Glutamatergic neuron (in vitro differentiated cells): ENCODE data around the gene BCAR3. TPM values are rescaled to one million over a fixed set of nuclear protein-coding genes. Genes with fewer than 3 reads are reported as not detected.

Source experiments
- DNase-seq: peaks from one replicate; pipeline ENCODE4 v3.0.0; 2022
- H3K27ac Mint-ChIP-seq: one replicate; pipeline ENCODE4 v1.8.0; 2020; ENCODE audit warnings: mild to moderate bottlenecking, mixed read lengths, inconsistent platforms; ENCODE audit not compliant: unreplicated experiment
- H3K27me3 Mint-ChIP-seq: one replicate; pipeline ENCODE4 v1.8.0; 2020; ENCODE audit warnings: mild to moderate bottlenecking, moderate library complexity, mixed read lengths, inconsistent platforms; ENCODE audit not compliant: unreplicated experiment
- H3K36me3 Mint-ChIP-seq: one replicate; pipeline ENCODE4 v1.8.0; 2020; ENCODE audit warnings: mild to moderate bottlenecking, mixed read lengths, inconsistent platforms; ENCODE audit not compliant: unreplicated experiment
- H3K4me1 Mint-ChIP-seq: one replicate; pipeline ENCODE4 v1.8.0; 2020; ENCODE audit warnings: mild to moderate bottlenecking, low read depth, mixed read lengths, inconsistent platforms; ENCODE audit not compliant: unreplicated experiment
- H3K4me3 Mint-ChIP-seq: one replicate; pipeline ENCODE4 v1.8.0; 2020; ENCODE audit warnings: mild to moderate bottlenecking, mixed read lengths, inconsistent platforms; ENCODE audit not compliant: unreplicated experiment
- H3K9me3 Mint-ChIP-seq: one replicate; pipeline ENCODE4 v1.8.0; 2020; ENCODE audit warnings: mild to moderate bottlenecking, moderate library complexity, mixed read lengths, inconsistent platforms; ENCODE audit not compliant: unreplicated experiment
- total RNA-seq: library from RNA; stranded (reverse); fragmentation: NEBNext Ultra II Directional; extraction: Animal tissue kit (Norgen Biotek cat#: 25700); gene quantifications from one replicate; pipeline ENCODE4 v1.2.1, GENCODE V29; 2021; ENCODE audit not compliant: unreplicated experiment
- TF ChIP-seq, protein P1 (sequence below): fragments of 200-600 bp; sonication (generic); IDR thresholded peaks from one replicate; pipeline ENCODE4 v1.5.0; 2021; ENCODE audit not compliant: partially characterized antibody, unreplicated experiment

Gene BCAR3
- total RNA-seq, 1 donor from 2014 or later = 12.8 TPM

DNA sequence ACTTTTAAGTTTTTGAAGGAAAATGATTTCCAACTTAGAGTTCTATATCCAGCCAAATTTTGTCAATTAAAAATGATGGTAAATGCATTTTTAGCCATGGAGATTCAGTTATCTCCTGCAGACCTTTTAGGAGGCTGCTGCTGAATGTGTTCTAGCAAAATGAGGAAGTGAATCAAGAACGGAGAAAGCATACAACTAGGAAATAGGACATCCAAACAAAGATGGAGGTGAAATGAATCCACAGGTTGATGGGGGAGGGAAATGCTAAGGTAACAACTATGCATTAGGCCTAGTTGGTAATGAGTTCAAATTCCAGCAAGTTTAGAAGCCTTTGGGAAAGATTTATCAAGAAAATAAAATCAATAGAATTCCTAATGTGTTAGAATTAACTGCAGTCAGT lies 153.2 kb downstream of the BCAR3 start:
- H3K9me3 Mint-ChIP-seq = peaks cover 10% of the 10 kb centered on the region
- peaks cover 3% of the 10 kb centered on the region for H3K27me3 Mint-ChIP-seq
- H3K27ac Mint-ChIP-seq = no peak overlapping the region
- no peaks in the 10 kb centered on the region for H3K36me3 Mint-ChIP-seq
- TF ChIP-seq, protein P1, sequence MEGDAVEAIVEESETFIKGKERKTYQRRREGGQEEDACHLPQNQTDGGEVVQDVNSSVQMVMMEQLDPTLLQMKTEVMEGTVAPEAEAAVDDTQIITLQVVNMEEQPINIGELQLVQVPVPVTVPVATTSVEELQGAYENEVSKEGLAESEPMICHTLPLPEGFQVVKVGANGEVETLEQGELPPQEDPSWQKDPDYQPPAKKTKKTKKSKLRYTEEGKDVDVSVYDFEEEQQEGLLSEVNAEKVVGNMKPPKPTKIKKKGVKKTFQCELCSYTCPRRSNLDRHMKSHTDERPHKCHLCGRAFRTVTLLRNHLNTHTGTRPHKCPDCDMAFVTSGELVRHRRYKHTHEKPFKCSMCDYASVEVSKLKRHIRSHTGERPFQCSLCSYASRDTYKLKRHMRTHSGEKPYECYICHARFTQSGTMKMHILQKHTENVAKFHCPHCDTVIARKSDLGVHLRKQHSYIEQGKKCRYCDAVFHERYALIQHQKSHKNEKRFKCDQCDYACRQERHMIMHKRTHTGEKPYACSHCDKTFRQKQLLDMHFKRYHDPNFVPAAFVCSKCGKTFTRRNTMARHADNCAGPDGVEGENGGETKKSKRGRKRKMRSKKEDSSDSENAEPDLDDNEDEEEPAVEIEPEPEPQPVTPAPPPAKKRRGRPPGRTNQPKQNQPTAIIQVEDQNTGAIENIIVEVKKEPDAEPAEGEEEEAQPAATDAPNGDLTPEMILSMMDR = no peak
- no peak for DNase-seq
- no peak overlapping the region for H3K4me3 Mint-ChIP-seq
- H3K4me1 Mint-ChIP-seq = peaks cover 6% of the 10 kb centered on the region

DNA sequence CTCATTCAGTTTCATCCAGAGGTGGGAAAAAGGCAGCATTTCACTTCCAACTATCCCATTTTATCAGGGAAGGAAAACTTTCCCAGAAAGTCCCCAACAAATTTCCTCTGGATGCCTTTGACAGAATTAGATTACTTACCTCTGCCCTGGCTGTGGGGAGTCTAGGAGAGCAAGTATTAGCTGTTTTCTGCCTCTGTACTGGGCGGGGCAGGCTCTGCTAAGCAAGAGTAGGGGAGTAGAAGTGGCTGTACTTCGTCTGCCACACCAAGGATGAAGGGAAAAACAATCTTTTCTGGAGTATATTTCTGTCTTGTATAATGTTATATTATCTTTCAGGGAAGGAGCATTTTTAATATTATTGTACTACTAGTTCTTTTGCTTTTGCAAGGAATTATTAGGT lies 155.2 kb downstream of the BCAR3 start:
- peaks cover 7% of the 10 kb centered on the region for H3K4me1 Mint-ChIP-seq
- TF ChIP-seq, protein P1 = no peak
- H3K9me3 Mint-ChIP-seq = peaks cover 6% of the 10 kb centered on the region
- peaks cover 3% of the 10 kb centered on the region for H3K27me3 Mint-ChIP-seq
- H3K27ac Mint-ChIP-seq = no peak overlapping the region
- DNase-seq = no peak
- H3K4me3 Mint-ChIP-seq = no peak overlapping the region
- no peaks in the 10 kb centered on the region for H3K36me3 Mint-ChIP-seq

DNA sequence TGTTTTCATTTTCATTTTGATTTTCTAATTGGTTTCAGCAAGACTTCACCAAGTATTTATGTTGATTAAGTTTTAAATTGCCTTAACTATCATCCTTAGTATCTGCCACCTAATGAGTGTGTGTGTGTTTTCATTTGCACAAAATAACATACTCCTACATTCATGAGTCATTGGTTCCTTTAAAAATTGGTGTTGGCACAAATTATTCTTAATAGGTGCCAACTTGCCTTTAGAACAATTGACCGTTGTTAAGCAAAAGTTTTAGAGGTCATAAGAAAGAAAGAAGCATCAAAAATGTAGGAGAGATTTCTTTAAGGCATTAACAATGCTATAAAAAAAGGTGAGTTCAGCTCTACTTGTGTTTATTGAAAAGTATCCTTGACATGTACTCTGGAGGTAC lies 156.2 kb downstream of the BCAR3 start:
- DNase-seq = no peak
- H3K27me3 Mint-ChIP-seq = peaks cover 3% of the 10 kb centered on the region
- peaks cover 7% of the 10 kb centered on the region for H3K4me1 Mint-ChIP-seq
- H3K27ac Mint-ChIP-seq = no peak overlapping the region
- TF ChIP-seq, protein P1 = no peak
- H3K4me3 Mint-ChIP-seq = no peak overlapping the region
- peaks cover 6% of the 10 kb centered on the region for H3K9me3 Mint-ChIP-seq
- H3K36me3 Mint-ChIP-seq = no peaks in the 10 kb centered on the region

DNA sequence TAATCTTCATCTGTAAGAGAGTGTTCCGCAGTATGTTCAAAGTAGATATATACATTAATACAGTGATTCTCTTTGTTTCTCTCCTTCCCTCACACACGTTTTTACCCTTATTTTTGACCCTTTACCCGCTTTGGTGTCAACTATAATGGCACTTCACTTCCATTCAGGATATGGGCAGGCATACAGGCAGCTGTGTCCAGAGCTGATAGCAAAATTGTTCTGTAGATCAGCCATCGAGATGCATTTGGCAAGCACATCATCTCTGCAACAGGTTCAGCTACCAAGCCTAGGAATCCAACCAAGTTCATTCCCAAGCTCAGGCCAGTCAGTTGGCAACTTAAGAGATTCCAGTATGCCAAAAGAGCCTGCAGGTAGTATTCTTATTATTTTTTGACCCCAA lies 158.9 kb downstream of the BCAR3 start:
- Mint-ChIP-seq H3K27me3 (no peaks in the 10 kb centered on the region), H3K9me3 (peaks cover 8% of the 10 kb centered on the region), H3K27ac (no peak overlapping the region), H3K4me3 (no peak overlapping the region), H3K4me1 (peaks cover 21% of the 10 kb centered on the region), H3K36me3 (no peaks in the 10 kb centered on the region)
- no peak for DNase-seq
- TF ChIP-seq, protein P1 = no peak

DNA sequence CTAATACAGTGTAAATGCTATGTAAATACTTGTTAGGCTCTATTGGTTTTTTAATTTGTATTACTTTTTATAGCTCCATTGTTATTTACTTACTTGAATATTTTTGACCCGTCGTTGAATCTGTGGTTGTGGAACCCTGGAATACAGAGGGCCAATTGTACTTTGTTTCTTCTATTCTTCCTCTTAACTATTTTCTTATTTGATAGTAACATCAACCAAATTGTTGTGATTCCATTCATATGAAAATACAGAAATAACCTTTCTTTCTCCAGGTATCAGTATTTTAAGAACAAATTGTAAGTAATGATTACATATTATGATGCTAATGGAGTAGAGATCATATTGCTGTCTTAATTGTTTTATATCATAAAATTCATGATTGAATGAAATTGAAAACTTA lies 160.0 kb downstream of the BCAR3 start:
- Mint-ChIP-seq H3K9me3 (peaks cover 11% of the 10 kb centered on the region), H3K4me1 (peaks cover 25% of the 10 kb centered on the region), H3K27ac (no peak overlapping the region), H3K36me3 (no peaks in the 10 kb centered on the region), H3K4me3 (no peak overlapping the region), H3K27me3 (peaks cover 4% of the 10 kb centered on the region)
- TF ChIP-seq, protein P1 = no peak
- DNase-seq = no peak
